Amygdala (tissue), 56 donors: ENCODE data around the gene PLCB1.
A peak's percentile ranks its signal among the peaks of the same experiment; 100 is the strongest.

ENCODE experiments used
- DNase-seq, 56 donors: peaks; one replicate each; lab custom pipeline; 2025; lab: John Stamatoyannopoulos, UW

The PLCB1 gene

DNA sequence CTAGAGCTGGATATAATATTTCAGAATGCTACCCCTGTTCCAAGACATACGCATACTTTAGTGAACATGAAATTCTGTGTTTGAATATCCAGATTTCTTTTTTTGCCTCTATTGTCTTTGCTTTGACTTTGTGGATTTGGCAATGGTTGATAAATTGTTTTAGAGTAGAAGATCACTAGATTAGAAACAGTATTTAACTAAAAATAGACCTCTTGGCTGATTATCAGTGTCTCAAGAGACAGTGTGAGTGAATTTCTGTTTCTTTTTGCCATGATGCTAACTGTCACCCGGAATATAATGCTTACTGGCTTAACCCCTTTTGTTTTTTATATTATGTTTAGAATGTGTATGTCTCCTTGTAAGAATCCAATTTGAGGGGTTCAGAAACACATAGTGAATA lies 102.5 kb downstream of the PLCB1 start:
- no peak for DNase-seq

- no peak for DNase-seq
Measured at GRCh38 chr20:8242066-8242465, 110.0 kb downstream of the PLCB1 start.

DNA sequence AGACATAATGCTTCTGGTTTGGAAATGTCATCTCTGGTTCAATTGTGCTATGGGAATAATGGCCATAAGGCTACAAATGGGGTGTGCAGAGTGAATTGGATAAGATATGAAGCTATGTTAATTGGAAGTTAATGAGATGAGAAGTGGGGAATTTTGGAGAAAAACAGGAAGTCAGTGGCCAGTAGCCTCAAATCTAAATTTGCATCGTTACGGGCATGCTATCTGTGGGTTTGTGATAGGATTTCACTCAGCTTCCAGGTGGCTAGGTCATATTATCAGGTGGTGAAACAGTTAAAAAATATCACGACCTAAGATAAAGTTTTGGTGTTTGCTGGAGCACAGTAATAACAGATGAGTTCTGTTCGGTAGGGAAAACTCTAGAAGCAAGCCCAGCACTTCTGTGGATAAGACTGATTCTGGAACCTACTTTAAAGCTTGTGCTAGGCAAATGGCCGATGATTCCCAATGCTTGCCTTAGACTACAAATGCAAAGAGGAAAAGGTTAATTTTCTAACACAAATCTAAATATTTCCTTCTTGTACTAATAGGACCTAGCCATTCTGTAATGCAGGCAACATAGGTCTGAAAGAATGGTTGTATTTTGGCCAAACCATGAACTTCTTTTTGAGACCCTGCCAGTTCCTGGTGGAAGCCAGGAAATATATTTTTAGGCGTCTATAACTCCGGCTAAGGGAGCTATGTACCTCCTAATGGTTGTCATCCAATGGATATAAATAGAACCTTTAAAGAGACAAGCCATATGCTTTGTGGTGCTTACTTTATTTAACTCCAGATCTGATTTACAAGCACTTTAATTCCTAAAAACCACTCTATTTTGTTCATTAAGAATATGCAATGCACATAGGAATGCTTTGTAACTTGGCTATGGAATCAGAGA lies 111.0 kb downstream of the PLCB1 start:
- no peak for DNase-seq

GRCh38 chr20:8244637-8245036 lies 112.6 kb downstream of the PLCB1 start:
- no peak for DNase-seq

GRCh38 chr20:8246153-8246552 lies 114.1 kb downstream of the PLCB1 start:
- no peak for DNase-seq

DNA sequence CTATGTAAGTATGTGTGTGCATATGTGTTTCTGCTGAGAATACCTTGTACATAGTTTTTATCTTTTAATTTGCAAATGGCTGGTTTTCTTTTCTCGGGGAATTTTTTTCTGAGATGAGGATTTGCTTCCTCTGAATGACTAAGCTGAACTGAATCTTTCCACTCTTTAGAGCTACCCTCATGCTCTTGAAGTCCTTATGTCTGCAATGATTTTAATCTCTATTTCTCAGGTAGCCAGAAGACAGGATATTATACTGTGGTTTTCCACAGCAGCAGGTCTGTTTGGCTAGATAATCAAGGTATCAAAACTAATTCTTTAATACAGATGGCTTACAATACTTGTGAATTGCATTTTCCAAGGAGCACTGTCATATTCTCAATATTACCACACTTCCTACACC lies 114.7 kb downstream of the PLCB1 start:
- no peak for DNase-seq

- DNase-seq: no peak
Measured at GRCh38 chr20:8248051-8248450, 116.0 kb downstream of the PLCB1 start.

GRCh38 chr20:8249634-8250033 lies 117.6 kb downstream of the PLCB1 start:
- no peak for DNase-seq

- DNase-seq: no peak
Measured at GRCh38 chr20:8250539-8251200, 118.6 kb downstream of the PLCB1 start.

- DNase-seq: no peak
Measured at GRCh38 chr20:8251201-8251575, 119.1 kb downstream of the PLCB1 start.

DNA sequence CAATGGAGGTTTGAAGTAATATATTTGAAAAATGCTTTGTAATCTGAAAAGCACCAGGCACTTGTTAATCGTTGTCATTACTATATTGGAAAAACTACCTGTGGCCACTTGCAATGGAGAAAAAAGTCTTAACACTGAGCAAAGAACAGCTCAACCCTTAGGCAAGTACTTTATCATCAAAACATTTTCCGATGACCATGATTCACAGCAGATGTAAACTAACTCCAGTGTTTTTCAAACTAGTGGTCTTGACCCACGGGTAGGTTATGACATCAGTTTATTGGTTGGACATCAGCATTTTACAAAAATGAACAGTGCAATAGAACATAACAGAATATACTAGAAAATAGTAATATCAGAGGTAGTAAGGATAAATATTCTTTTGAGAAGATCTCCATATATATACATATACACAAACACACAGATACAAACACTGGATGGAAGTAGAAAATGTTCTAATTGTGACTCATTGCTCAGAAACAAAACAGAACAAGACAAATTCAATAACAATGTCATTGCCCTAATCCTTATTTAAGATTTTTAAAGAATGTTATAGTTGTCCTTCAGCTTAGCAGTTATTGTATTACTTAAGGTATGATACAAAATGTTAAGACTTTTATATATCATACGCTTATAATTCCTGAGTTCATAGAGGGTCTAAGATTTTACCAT lies 123.0 kb downstream of the PLCB1 start:
- no peak for DNase-seq

GRCh38 chr20:8255945-8256632 lies 124.0 kb downstream of the PLCB1 start:
- no peak for DNase-seq

DNA sequence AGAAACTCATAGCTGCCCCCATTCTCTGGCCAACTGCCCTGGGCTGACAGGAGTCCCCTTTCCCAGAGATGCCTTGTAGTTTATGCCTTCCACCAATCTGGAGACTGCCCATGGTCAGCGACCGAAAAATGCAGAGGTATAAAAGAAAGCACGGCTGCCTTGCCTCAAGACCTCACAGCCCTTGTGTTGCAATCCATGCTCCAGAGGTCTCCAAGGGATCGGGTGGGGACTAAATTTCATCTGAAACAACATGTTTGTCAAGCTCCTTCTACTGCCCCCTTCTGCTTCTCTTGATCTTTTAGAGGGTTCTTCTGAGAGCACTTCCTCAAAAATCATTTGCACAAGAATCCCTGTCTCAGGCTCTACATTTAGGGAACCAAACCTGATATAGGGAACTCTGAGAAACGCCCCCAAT lies 128.8 kb downstream of the PLCB1 start:
- no peak for DNase-seq

DNA sequence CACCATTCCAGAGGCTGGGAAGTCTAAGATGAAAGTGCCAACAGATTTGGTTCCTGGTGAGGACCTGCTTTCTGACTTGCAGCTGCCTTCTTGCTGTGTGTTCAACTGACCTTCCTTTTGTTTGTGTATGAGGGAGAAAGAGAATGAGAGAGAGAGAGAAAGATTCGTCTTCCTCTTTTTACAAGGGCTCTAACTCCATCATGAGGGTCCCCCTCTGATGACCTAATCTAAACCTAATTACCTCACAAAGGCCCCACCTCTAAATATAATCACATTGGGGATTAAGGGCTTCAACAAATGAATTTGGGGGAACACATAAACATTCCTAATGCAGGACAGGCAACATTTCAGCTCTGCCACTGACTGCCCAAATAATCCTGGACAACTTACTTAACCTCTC lies 130.7 kb downstream of the PLCB1 start:
- DNase-seq: no peak

- no peak for DNase-seq
Measured at GRCh38 chr20:8265588-8265987, 133.5 kb downstream of the PLCB1 start.

DNA sequence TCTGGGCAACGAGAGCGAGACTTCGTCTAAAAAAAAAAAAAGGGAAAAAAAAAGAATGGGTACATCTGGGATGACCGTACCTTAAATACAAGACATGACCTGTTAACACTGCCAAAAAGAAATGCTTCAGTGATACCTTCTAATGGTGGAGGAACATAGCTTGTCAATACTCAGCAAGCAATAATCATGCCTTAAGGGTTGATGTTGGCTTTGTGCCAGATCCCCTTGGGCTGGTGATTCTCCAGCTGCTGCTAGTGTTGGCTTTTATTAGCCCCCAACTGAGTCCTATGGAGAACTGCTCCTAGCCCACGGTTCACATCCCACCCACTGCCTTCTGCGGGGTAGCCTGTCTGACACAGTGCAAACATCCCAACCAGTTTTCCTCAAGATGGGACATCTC lies 134.9 kb downstream of the PLCB1 start:
- no peak for DNase-seq

DNA sequence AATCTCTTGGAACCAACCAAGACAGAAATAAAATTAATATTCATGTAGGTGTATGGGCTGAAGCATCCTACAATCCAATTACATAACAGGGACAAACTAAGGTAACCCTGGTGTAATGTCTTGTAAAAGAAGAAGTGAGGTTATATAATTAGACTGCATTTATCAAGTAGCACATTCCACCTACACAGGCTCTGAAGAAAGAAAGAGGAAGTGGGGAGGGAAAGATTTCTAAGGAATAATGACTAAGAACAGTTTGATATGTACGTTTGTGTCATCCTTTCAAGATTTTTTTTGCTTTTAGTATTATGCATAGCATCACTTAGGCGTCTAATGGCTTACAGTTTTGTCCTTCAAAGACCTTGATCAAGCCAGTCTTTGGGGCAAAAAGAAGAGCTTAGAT lies 139.7 kb downstream of the PLCB1 start:
- no peak for DNase-seq

DNA sequence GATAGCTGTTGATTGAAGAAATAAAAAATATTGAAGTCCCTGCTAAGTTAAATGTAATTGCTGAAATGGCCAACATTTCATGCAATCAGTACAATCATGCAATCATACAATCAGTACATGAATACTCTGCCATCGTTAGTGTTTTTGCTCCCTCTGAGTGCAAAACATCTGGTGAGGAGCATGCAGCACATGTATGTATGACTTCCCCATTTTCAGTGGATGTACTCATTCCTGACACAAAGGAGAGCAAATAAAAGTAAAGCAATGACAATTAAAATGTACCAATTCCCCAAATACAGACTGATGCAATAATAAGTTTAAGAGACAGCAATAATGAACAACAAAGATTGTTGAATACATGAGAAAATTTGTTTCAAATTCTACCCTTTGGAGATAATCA lies 140.7 kb downstream of the PLCB1 start:
- DNase-seq: no peak

DNA sequence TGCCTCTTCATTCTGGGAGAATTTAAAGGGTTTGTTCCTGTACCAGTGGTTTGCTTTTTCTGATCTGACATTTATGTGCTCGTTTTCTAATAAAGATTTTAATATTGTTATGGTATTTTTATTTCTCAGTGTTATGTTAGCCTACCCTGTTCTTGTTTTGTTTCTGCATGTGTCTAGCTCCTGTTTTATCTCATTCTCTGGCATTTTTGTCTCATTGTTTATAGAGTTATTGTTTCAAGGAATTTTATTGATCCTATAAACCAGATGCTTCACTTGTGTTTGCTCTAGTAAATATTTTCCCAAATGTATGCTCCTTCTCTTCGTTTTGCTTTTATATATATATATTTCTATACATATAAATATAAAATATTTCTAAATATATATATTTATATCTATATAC lies 152.8 kb downstream of the PLCB1 start:
- DNase-seq: no peak

DNA sequence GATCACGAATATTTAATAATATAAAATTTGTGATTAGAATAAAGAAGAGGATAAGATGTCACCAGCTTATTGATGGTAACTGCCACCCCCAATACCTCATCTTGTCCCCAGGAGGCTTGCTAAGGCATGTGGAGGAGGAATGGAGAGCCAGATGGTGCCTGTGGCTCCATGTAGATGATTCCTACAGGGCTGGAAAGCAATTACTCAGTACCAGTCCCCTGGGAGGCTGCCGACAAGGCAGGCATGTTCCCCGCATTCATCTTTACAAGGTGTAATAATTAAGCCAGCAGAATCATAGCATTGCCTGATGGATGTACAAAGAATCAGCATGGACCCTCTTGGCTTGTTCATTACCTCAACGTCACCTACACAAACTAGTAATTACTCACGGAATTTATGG lies 155.3 kb downstream of the PLCB1 start:
- peak in 7 of 56 donors; percentile 3 to 21 (median 8) for DNase-seq

DNA sequence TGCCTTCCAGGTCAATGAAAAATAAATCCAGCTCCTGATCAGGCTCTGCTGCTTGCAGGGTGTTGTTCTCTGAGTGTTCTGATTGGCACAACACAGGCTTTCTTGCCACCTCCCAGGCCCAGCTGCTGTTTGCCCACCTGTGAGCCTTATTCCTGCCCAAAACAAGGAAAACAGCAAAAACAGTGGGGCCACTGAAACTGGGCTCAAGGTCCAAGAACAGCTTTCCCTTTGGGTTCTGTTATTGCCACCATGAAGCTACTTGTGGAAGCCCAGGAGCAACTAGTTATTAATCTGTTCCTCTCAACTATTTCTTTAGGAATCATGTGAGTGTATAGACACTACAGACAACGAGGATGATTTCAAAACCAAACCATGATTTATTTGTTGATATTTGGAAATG lies 159.1 kb downstream of the PLCB1 start:
- DNase-seq: no peak
